ENCODE data around the gene HOXA10. TPM values are rescaled to one million over a fixed set of nuclear protein-coding genes. Genes with fewer than 3 reads are reported as not detected.

The HOXA10 gene
- total RNA-seq, 2 experiments from 2014 or later, result 0.19 TPM; not detected in 1

GRCh38 chr7:27162561-27163287 lies 11.4 kb downstream of the HOXA10 start:
- POLR2A ChIA-PET, result interaction anchor here (0.8 kb wide), 1 partner anchor 961 kb away, joined by 3 read pairs; the partner anchor contains the start of gene CBX3
- CTCF ChIA-PET, result interaction anchor here (1.0 to 3.1 kb wide), 5 partner anchors 11 to 869 kb away, joined by 3 to 23 read pairs (median 10); partner anchors contain the start of gene HOXA10

- CTCF ChIA-PET, result interaction anchor here (1.0 to 3.1 kb wide), 10 partner anchors 9 to 1269 kb away, joined by 3 to 23 read pairs (median 6); partner anchors contain the start of genes HOXA10 and HOXA3
- POLR2A ChIA-PET, result no interaction called here
Measured at GRCh38 chr7:27161721-27162560, 12.2 kb downstream of the HOXA10 start.

GRCh38 chr7:27161214-27161720 lies 12.9 kb downstream of the HOXA10 start:
- ChIA-PET CTCF (interaction anchor here (0.6 to 3.1 kb wide), 25 partner anchors 9 to 1269 kb away, joined by 3 to 23 read pairs (median 3); partner anchors contain the start of genes HOXA10, HOXA3, HOXA4 and HOXA6), POLR2A (no interaction called here)

GRCh38 chr7:27160546-27161213 lies 13.4 kb downstream of the HOXA10 start:
- CTCF ChIA-PET, result interaction anchor here (0.6 to 3.1 kb wide), 25 partner anchors 8 to 1268 kb away, joined by 3 to 23 read pairs (median 3); partner anchors contain the start of genes HOXA10, HOXA3, HOXA4 and HOXA6

GRCh38 chr7:27160145-27160545 lies 14.0 kb downstream of the HOXA10 start:
- CTCF ChIA-PET, result interaction anchor here (1.2 to 3.1 kb wide), 13 partner anchors 9 to 791 kb away, joined by 3 to 23 read pairs (median 5); partner anchors contain the start of genes HOXA10 and HOXA4
- POLR2A ChIA-PET, result no interaction called here

More at GRCh38 chr7:27160546-27161213, 13.4 kb downstream of the HOXA10 start:
- POLR2A ChIA-PET, result no interaction called here

GRCh38 chr7:27159266-27160144 lies 14.6 kb downstream of the HOXA10 start:
- CTCF ChIA-PET, result no interaction called here
- POLR2A ChIA-PET, result no interaction called here

- CTCF ChIA-PET, result interaction anchor here (0.9 kb wide), 1 partner anchor 476 kb away, joined by 3 read pairs; no protein-coding TSS in a partner anchor
- POLR2A ChIA-PET, result no interaction called here
Measured at GRCh38 chr7:27158436-27159265, 15.5 kb downstream of the HOXA10 start.

GRCh38 chr7:27157702-27158431 lies 16.3 kb downstream of the HOXA10 start:
- ChIA-PET CTCF (interaction anchor here (0.6 to 0.9 kb wide), 2 partner anchors 282 to 475 kb away, joined by 3 read pairs; no protein-coding TSS in a partner anchor), POLR2A (no interaction called here)

- POLR2A ChIA-PET, result no interaction called here
Measured at GRCh38 chr7:27156916-27157701, 17.0 kb downstream of the HOXA10 start.

GRCh38 chr7:27156508-27156898 lies 17.6 kb downstream of the HOXA10 start, which contains the start of gene HOXA7:
TSS of gene HOXA7 (minus strand) at chr7:27156675. CDS start at chr7:27156545, 130 bp downstream.
- POLR2A ChIA-PET, result no interaction called here

More at GRCh38 chr7:27156916-27157701, 17.0 kb downstream of the HOXA10 start:
- CTCF ChIA-PET, result interaction anchor here (0.6 to 1.1 kb wide), 5 partner anchors 10 to 474 kb away, joined by 3 to 4 read pairs (median 3); partner anchors contain the start of genes HOXA10, HOXA13 and HOXA6

GRCh38 chr7:27155816-27156507 lies 18.2 kb downstream of the HOXA10 start:
- CTCF ChIA-PET, result interaction anchor here (0.7 to 2.0 kb wide), 4 partner anchors 9 to 18 kb away, joined by 3 to 8 read pairs (median 4); partner anchors contain the start of genes HOXA10, HOXA6 and HOXA9
- POLR2A ChIA-PET, result no interaction called here

More at GRCh38 chr7:27156508-27156898, 17.6 kb downstream of the HOXA10 start, which contains the start of gene HOXA7:
- CTCF ChIA-PET, result interaction anchor here (0.7 to 1.1 kb wide), 3 partner anchors 9 to 18 kb away, joined by 3 to 4 read pairs (median 3); partner anchors contain the start of genes HOXA10 and HOXA6

- POLR2A ChIA-PET, result no interaction called here
Measured at GRCh38 chr7:27154901-27155815, 19.0 kb downstream of the HOXA10 start.

GRCh38 chr7:27154369-27154768 lies 19.8 kb downstream of the HOXA10 start:
- CTCF ChIA-PET, result interaction anchor here (2.0 kb wide), 1 partner anchor 11 kb away, joined by 8 read pairs; the partner anchor contains the start of gene HOXA9
- POLR2A ChIA-PET, result no interaction called here

More at GRCh38 chr7:27154901-27155815, 19.0 kb downstream of the HOXA10 start:
- CTCF ChIA-PET, result interaction anchor here (2.0 kb wide), 1 partner anchor 10 kb away, joined by 8 read pairs; the partner anchor contains the start of gene HOXA9

GRCh38 chr7:27153526-27153925 lies 20.6 kb downstream of the HOXA10 start:
- POLR2A ChIA-PET, result no interaction called here

More at GRCh38 chr7:27153526-27153925, 20.6 kb downstream of the HOXA10 start:
- CTCF ChIA-PET, result no interaction called here
